Measurements from ENCODE around the gene SAMMSON. TPM values are rescaled to one million over a fixed set of nuclear protein-coding genes. Genes with fewer than 3 reads are reported as not detected.

Gene SAMMSON
- total and polyA plus RNA-seq, 9 of the 15 experiments (the other 6 are each of a cell fraction or from before 2014, with no cell fraction given), result 0.65 to 4.4 (median 1.9) TPM

- H3K27ac ChIP-seq (ENCODE audit: extremely low read depth, low read depth, low read length), result no peak overlapping the region
- H2AFZ ChIP-seq (ENCODE audit: low read depth, low read length), result no peak overlapping the region
- ChIA-PET CTCF (ENCODE audit: low intra/inter-chr PET ratio) (no interaction called here), POLR2A (no interaction called here)
- TF ChIP-seq TCFL5 (CRISPR knock-in tag; conservative IDR thresholded peaks at IDR 0.05) (no peak), DEAF1 (CRISPR knock-in tag; IDR thresholded peaks at IDR 0.05) (no peak), ZSCAN32 (CRISPR knock-in tag; IDR thresholded peaks at IDR 0.05) (no peak), TGIF2 (CRISPR knock-in tag; IDR thresholded peaks at IDR 0.05) (no peak), OTX1 (CRISPR knock-in tag; IDR thresholded peaks at IDR 0.05) (no peak), STAT5B (CRISPR knock-in tag; IDR thresholded peaks at IDR 0.05) (no peak), TAF1 (IDR thresholded peaks at IDR 0.05; ENCODE audit: control insufficient read depth, extremely low read depth, insufficient read depth, low read length, severe bottlenecking) (no peak)
- DNase-seq (ENCODE audit: extremely low read depth in 1 of 4, low spot score in 3 of 4), result no peak
- no peak for ATAC-seq
- H3K9me3 ChIP-seq (replicated peaks; ENCODE audit: control insufficient read depth, insufficient read depth, low read depth, low read length), result no peaks in the 10 kb centered on the region
- H3K4me1 ChIP-seq (replicated peaks in 1 of 2; ENCODE audit: control insufficient read depth in 2 of 2, insufficient read depth in 2 of 2, low read length in 2 of 2), result no peaks in the 10 kb centered on the region
- no peak overlapping the region for H3K4me3 ChIP-seq
- H3K9me1 ChIP-seq (ENCODE audit: control insufficient read depth, insufficient read depth, low read length), result no peaks in the 10 kb centered on the region
- no peaks in the 10 kb centered on the region for H4K20me1 ChIP-seq (replicated peaks; ENCODE audit: control insufficient read depth, insufficient read depth, low read length)
- no peak for FAIRE-seq
- in situ Hi-C loops (cut with MboI) (no loop called here), intact Hi-C loops (cut with micrococcal nuclease) (no loop called here)
- BruUV-seq (replicated peaks), result no TSS peak
- no peaks in the 10 kb centered on the region for H3K36me3 ChIP-seq (ENCODE audit: control insufficient read depth, insufficient read depth, low read length)
- H3K27me3 ChIP-seq (ENCODE audit: control insufficient read depth in 2 of 2, insufficient read depth in 2 of 2, low read length in 2 of 2), result no peaks in the 10 kb centered on the region; a peak in 1 of 5 replicates
- no peak overlapping the region for H3K9ac ChIP-seq (ENCODE audit: insufficient read depth in 1 of 2, low read depth in 2 of 2, low read length in 2 of 2)
- H3K79me2 ChIP-seq (ENCODE audit: control insufficient read depth, insufficient read depth, low read length), result no peaks in the 10 kb centered on the region
- no peak overlapping the region for H3K4me2 ChIP-seq (ENCODE audit: insufficient read depth, low read length)
Observed at GRCh38 chr3:70085613-70086012, 86.1 kb downstream of the SAMMSON start.

Data from K562 (cell line).